Psoas muscle (tissue), 8 donors: Measurements from ENCODE around the gene SLC16A3. TPM values are rescaled to one million over a fixed set of nuclear protein-coding genes. Genes with fewer than 3 reads are reported as not detected.

Experiments used
- ATAC-seq, 4 donors: fragments of 200-7000 bp; cut with Tn5 transposase; one replicate each; pipeline ENCODE4 v1.9.1; 2020; ENCODE audit warnings: moderate library complexity in 3 of 4, mild to moderate bottlenecking in 2 of 4
- DNase-seq, 2 donors: peaks; one replicate each; pipeline ENCODE4 v3.0.0-alpha.2; 2020
- H3K27ac ChIP-seq: fragments of 200-600 bp; one replicate; pipeline ENCODE4 v1.8.0; 2022
- H3K27me3 ChIP-seq, 3 donors: fragments of 200-600 bp in 1 of 3; one replicate each; pipeline versions ENCODE4 v1.6.1 to v1.8.0; 2013 to 2022; ENCODE audit warnings: low read length in 2 of 3, mild to moderate bottlenecking in 2 of 3, moderate library complexity in 1 of 3; ENCODE audit not compliant: insufficient read depth in 3 of 3
- H3K36me3 ChIP-seq, 2 donors: fragments of 200-600 bp in 1 of 2; one replicate each; pipeline versions ENCODE4 v1.6.1 to v1.8.0; 2013 to 2022; ENCODE audit warnings: low read depth in 1 of 2, mild to moderate bottlenecking in 1 of 2, moderate library complexity in 1 of 2; ENCODE audit not compliant: insufficient read depth in 1 of 2
- H3K4me1 ChIP-seq: fragments of 200-600 bp; one replicate; pipeline ENCODE4 v1.8.0; 2022
- H3K4me3 ChIP-seq: fragments of 200-600 bp; one replicate; pipeline ENCODE4 v1.8.0; 2022; ENCODE audit warnings: mild to moderate bottlenecking
- H3K9me3 ChIP-seq: fragments of 200-600 bp; one replicate; pipeline ENCODE4 v1.8.0; 2022
- CTCF ChIP-seq: fragments of 200-600 bp; IDR thresholded peaks from one replicate; pipeline ENCODE4 v1.8.0; 2022; ENCODE audit warnings: antibody characterized with exemption
- WGBS, 3 donors: extraction: QIAGEN DNeasy Blood & Tissue Kit; methylation state at CpG; one replicate each; pipeline versions ENCODE4 v1.1.6 to v1.1.7; 2013; 5-methylcytosine and 5-hydroxymethylcytosine counted together
- intact Hi-C, 2 donors: fragments of 100-400 bp; cut with DNase I; formaldehyde crosslinking; loops; one replicate each; pipeline versions ENCODE4 v1.11.0 to v1.14.2; 2022
- polyA plus RNA-seq, 3 donors: library from polyadenylated mRNA; stranded (reverse); fragments of 200-250 nt; gene quantifications; one replicate each; pipeline ENCODE4 v1.2.3, GENCODE V29; 2013
- total RNA-seq, 4 donors: library from RNA; stranded (reverse); fragmentation: NEBNext Ultra II Directional in 2 of 4; extraction: Animal tissue kit (Norgen Biotek cat#: 25700) in 2 of 4; gene quantifications; one replicate each; pipeline versions ENCODE4 v1.2.1 to v1.2.4, GENCODE V29; 2021 to 2023
- donor health status: healthy with polysubstance abuse.
- donor health status: DM: no; HTN: no; CAD: no; lungs with moderate emphysema.
- donor health status: Bipolar disorder and iron deficiency.
- donor health status: healthy.
- donor health status: DM: yes; HTN: yes; CAD: no.
- donor health status: DM: no; HTN: no; CAD: no.
- donor health status: DM: no; HTN: no; CAD: no.
- donor health status: DM: yes; HTN: yes; CAD: no.

Gene SLC16A3
- total and polyA plus RNA-seq, 7 donors = 18.6 to 263 (median 118) TPM

- Histone ChIP-seq H3K27me3 (no peaks in the 10 kb centered on the region), H3K4me1 (peaks cover 7% of the 10 kb centered on the region), H3K27ac (no peak overlapping the region), H3K36me3 (no peaks in the 10 kb centered on the region), H3K9me3 (no peaks in the 10 kb centered on the region), H3K4me3 (no peak overlapping the region)
- intact Hi-C loops = no loop called here
- TF ChIP-seq CTCF = no peak
- DNase-seq = peak in 1 of 2 donors; percentile 12
- ATAC-seq = no peak
- 81 to 87% (median 85%) methylated on average over 9 of the region's 9 CpGs for WGBS, 3 donors
Observed at GRCh38 chr17:82278308-82278707, 49.5 kb downstream of the SLC16A3 start.

- Histone ChIP-seq H3K4me1 (peaks cover 4% of the 10 kb centered on the region), H3K36me3 (no peaks in the 10 kb centered on the region), H3K9me3 (no peaks in the 10 kb centered on the region), H3K4me3 (no peak overlapping the region), H3K27ac (no peak overlapping the region), H3K27me3 (no peaks in the 10 kb centered on the region)
- ATAC-seq (no peak), DNase-seq (peak in 1 of 2 donors; percentile 44)
- intact Hi-C loops = no loop called here
- 69 to 74% (median 71%) methylated on average over 16 of the region's 16 CpGs for WGBS, 3 donors
- no peak for TF ChIP-seq CTCF
Observed at GRCh38 chr17:82278786-82279391, 50.0 kb downstream of the SLC16A3 start.

- ATAC-seq = no peak
Observed at GRCh38 chr17:82280537-82280936, 51.7 kb downstream of the SLC16A3 start.

GRCh38 chr17:82281076-82281475 lies 52.2 kb downstream of the SLC16A3 start:
- TF ChIP-seq CTCF = no peak
- Histone ChIP-seq H3K4me3 (no peak overlapping the region), H3K4me1 (no peaks in the 10 kb centered on the region), H3K9me3 (no peaks in the 10 kb centered on the region), H3K36me3 (no peaks in the 10 kb centered on the region), H3K27me3 (no peaks in the 10 kb centered on the region), H3K27ac (no peak overlapping the region)
- intact Hi-C loops = no loop called here
- DNase-seq = no peak
- 68 to 77% (median 70%) methylated on average over 7 of the region's 7 CpGs for WGBS, 3 donors
- ATAC-seq = no peak

More at GRCh38 chr17:82280537-82280936, 51.7 kb downstream of the SLC16A3 start:
- no peak for DNase-seq
- H3K4me3 ChIP-seq = no peak overlapping the region
- H3K9me3 ChIP-seq = no peaks in the 10 kb centered on the region
- H3K36me3 ChIP-seq = no peaks in the 10 kb centered on the region
- no peak overlapping the region for H3K27ac ChIP-seq
- no peaks in the 10 kb centered on the region for H3K4me1 ChIP-seq
- no peak for TF ChIP-seq CTCF
- 95 to 98% (median 96%) methylated on average over 8 of the region's 8 CpGs for WGBS, 3 donors
- no peaks in the 10 kb centered on the region for H3K27me3 ChIP-seq
- intact Hi-C loops = no loop called here
